H1 (cell line): ENCODE data around the gene CPM. TPM values are rescaled to one million over a fixed set of nuclear protein-coding genes. Genes with fewer than 3 reads are reported as not detected.

Experiments
- CTCF ChIA-PET: fragments of 300-600 bp; sonication (Branson Sonifier 250); formaldehyde crosslinking; loops from one replicate; lab custom pipeline; 2021; ENCODE audit not compliant: partially characterized antibody; lab: Charles Lee
- POLR2A ChIA-PET: fragments of 300-600 bp; sonication (Branson Sonifier 250); formaldehyde crosslinking; loops from one replicate; lab custom pipeline; 2021; ENCODE audit warnings: inconsistent platforms; ENCODE audit not compliant: partially characterized antibody; lab: Charles Lee
- DNase-seq, 2 experiments: peaks; one replicate each; pipeline versions ENCODE4 v3.0.0 to v3.0.0-alpha.2; 2010 to 2022; ENCODE audit warnings: low spot score in 2 of 2, low read depth in 1 of 2, mixed read lengths in 1 of 2
- FAIRE-seq: peaks from 2 replicates; lab custom pipeline; 2011; peaks lifted over from hg19 to GRCh38; lab: Jason Lieb, UNC
- H2AFZ ChIP-seq: 2 replicates; pipeline ENCODE4 v1.8.1; 2012; ENCODE audit warnings: low read length, inconsistent platforms
- H2AK5ac ChIP-seq: 2 replicates; pipeline ENCODE4 v1.6.1; 2013; ENCODE audit warnings: low read depth, low read length
- H2BK120ac ChIP-seq: replicated peaks from 2 replicates; pipeline ENCODE3; 2013; ENCODE audit warnings: low read depth, low read length, inconsistent platforms
- H2BK12ac ChIP-seq: 2 replicates; pipeline ENCODE4 v1.6.1; 2013; ENCODE audit warnings: low read depth, low read length
- H2BK15ac ChIP-seq: 2 replicates; pipeline ENCODE4 v1.6.1; 2013; ENCODE audit warnings: low read length
- H2BK20ac ChIP-seq: 2 replicates; pipeline ENCODE4 v1.6.1; 2013; ENCODE audit warnings: low read length
- H2BK5ac ChIP-seq: 2 replicates; pipeline ENCODE4 v1.6.1; 2013; ENCODE audit warnings: low read depth, low read length
- H3K14ac ChIP-seq: 2 replicates; pipeline ENCODE4 v1.6.1; 2013; ENCODE audit warnings: inconsistent platforms; ENCODE audit not compliant: insufficient read length
- H3K18ac ChIP-seq: 2 replicates; pipeline ENCODE4 v1.6.1; 2013; ENCODE audit warnings: low read length; ENCODE audit errors: extremely low read depth
- H3K23ac ChIP-seq: 2 replicates; pipeline ENCODE4 v1.6.1; 2013; ENCODE audit warnings: inconsistent platforms; ENCODE audit not compliant: insufficient read length
- H3K23me2 ChIP-seq: 2 replicates; pipeline ENCODE4 v1.6.1; 2013; ENCODE audit warnings: low read depth, low read length
- H3K27ac ChIP-seq: 2 replicates; pipeline ENCODE4 v1.6.1; 2011; ENCODE audit warnings: low read depth, low read length, inconsistent platforms
- H3K27me3 ChIP-seq, 4 experiments: replicated peaks in 1 of 4; 1 replicate in 1 of 4; 2 replicates in 3 of 4; pipeline versions ENCODE4 v1.6.1 to v1.8.1; 2011 to 2013; ENCODE audit warnings: low read length in 3 of 4, mild to moderate bottlenecking in 3 of 4, inconsistent platforms in 2 of 4, mixed read lengths in 2 of 4, moderate library complexity in 1 of 4; ENCODE audit not compliant: control insufficient read depth in 3 of 4, insufficient read depth in 3 of 4; ENCODE audit errors: extremely low read depth in 1 of 4
- H3K36me3 ChIP-seq, 4 experiments: 2 replicates each; pipeline versions ENCODE4 v1.6.1 to v1.8.1; 2011 to 2013; ENCODE audit warnings: mild to moderate bottlenecking in 4 of 4, low read length in 3 of 4, moderate library complexity in 2 of 4, control low read depth in 1 of 4, inconsistent platforms in 1 of 4; ENCODE audit not compliant: insufficient read depth in 4 of 4, control insufficient read depth in 2 of 4
- H3K4ac ChIP-seq: replicated peaks from 2 replicates; pipeline ENCODE3; 2013; ENCODE audit warnings: low read length, low read depth, mixed read lengths, inconsistent platforms; ENCODE audit not compliant: insufficient read length
- H3K4me1 ChIP-seq, 4 experiments: replicated peaks in 1 of 4; 1 replicate in 1 of 4; 2 replicates in 3 of 4; pipeline versions ENCODE4 v1.6.1 to v1.8.1; 2011 to 2013; ENCODE audit warnings: low read length in 3 of 4, inconsistent platforms in 2 of 4, mixed read lengths in 1 of 4; ENCODE audit not compliant: insufficient read depth in 4 of 4, control insufficient read depth in 3 of 4
- H3K4me2 ChIP-seq, 2 experiments: 2 replicates each; pipeline versions ENCODE4 v1.6.1 to v1.8.1; 2011 to 2013; ENCODE audit warnings: low read depth in 2 of 2, low read length in 2 of 2, control low read depth in 1 of 2, inconsistent platforms in 1 of 2, mild to moderate bottlenecking in 1 of 2; ENCODE audit not compliant: insufficient read depth in 1 of 2
- H3K4me3 ChIP-seq, 4 experiments: fragments of 200-600, 300-600 bp in 1 of 4; sonication (generic), shearing (Covaris generic), sonication (Bioruptor Twin) in 1 of 4; 2 replicates each; pipeline versions ENCODE4 v1.5.1 to v1.8.1; 2011 to 2016; ENCODE audit warnings: low read length in 4 of 4, low read depth in 3 of 4, control low read depth in 2 of 4, inconsistent platforms in 2 of 4, mild to moderate bottlenecking in 2 of 4, mixed read lengths in 1 of 4, moderate library complexity in 1 of 4; ENCODE audit not compliant: insufficient read depth in 2 of 4; ENCODE audit errors: extremely low read depth in 1 of 4
- H3K56ac ChIP-seq: replicated peaks from 2 replicates; pipeline ENCODE3; 2013; ENCODE audit warnings: low read depth, mild to moderate bottlenecking, mixed read lengths, low read length, inconsistent platforms; ENCODE audit not compliant: insufficient read length
- H3K79me1 ChIP-seq: 2 replicates; pipeline ENCODE4 v1.6.1; 2013; ENCODE audit warnings: low read depth, low read length, control low read depth
- H3K79me2 ChIP-seq, 2 experiments: 2 replicates each; pipeline versions ENCODE4 v1.6.1 to v1.8.1; 2012 to 2013; ENCODE audit warnings: low read length in 2 of 2, mild to moderate bottlenecking in 2 of 2, inconsistent platforms in 1 of 2; ENCODE audit not compliant: insufficient read depth in 2 of 2, control insufficient read depth in 1 of 2
- H3K9ac ChIP-seq, 4 experiments: replicated peaks in 1 of 4; 1 replicate in 1 of 4; 2 replicates in 3 of 4; pipeline versions ENCODE4 v1.6.1 to v1.8.1; 2011 to 2013; ENCODE audit warnings: low read depth in 3 of 4, low read length in 3 of 4, control low read depth in 2 of 4, mild to moderate bottlenecking in 2 of 4, moderate library complexity in 2 of 4, inconsistent platforms in 1 of 4; ENCODE audit errors: extremely low read depth in 1 of 4
- H3K9me3 ChIP-seq, 2 experiments: 2 replicates each; pipeline versions ENCODE4 v1.6.1 to v1.8.1; 2012 to 2013; ENCODE audit warnings: mild to moderate bottlenecking in 2 of 2, moderate library complexity in 2 of 2, control low read depth in 1 of 2, inconsistent platforms in 1 of 2, low read depth in 1 of 2, low read length in 1 of 2, mixed read lengths in 1 of 2; ENCODE audit not compliant: insufficient read depth in 2 of 2
- H4K20me1 ChIP-seq, 2 experiments: replicated peaks in 1 of 2; 2 replicates each; pipeline versions ENCODE3 to v1.8.1; 2011 to 2013; ENCODE audit warnings: inconsistent platforms in 2 of 2, low read length in 2 of 2, mild to moderate bottlenecking in 1 of 2; ENCODE audit not compliant: insufficient read depth in 2 of 2, control insufficient read depth in 1 of 2
- H4K5ac ChIP-seq: 2 replicates; pipeline ENCODE4 v1.6.1; 2013; ENCODE audit warnings: low read length, low read depth, mixed read lengths, inconsistent platforms; ENCODE audit not compliant: insufficient read length
- H4K8ac ChIP-seq: 2 replicates; pipeline ENCODE4 v1.8.0; 2013; ENCODE audit warnings: mild to moderate bottlenecking, moderate library complexity, low read length, inconsistent platforms; ENCODE audit not compliant: insufficient read depth; ENCODE audit errors: extremely low read depth
- H4K91ac ChIP-seq: replicated peaks from 2 replicates; pipeline ENCODE3; 2013; ENCODE audit warnings: low read length, mixed read lengths, inconsistent platforms; ENCODE audit not compliant: insufficient read length
- HDAC6 ChIP-seq: IDR thresholded peaks from one replicate; pipeline ENCODE4 v1.7.1; 2012; ENCODE audit warnings: low read depth, mild to moderate bottlenecking, inconsistent platforms, low read length, moderate library complexity
- NRF1 ChIP-seq: IDR thresholded peaks from 2 replicates; pipeline ENCODE4 v1.6.1; 2011; ENCODE audit warnings: mild to moderate bottlenecking, low read depth, low read length, improper control_type of control experiment
- RBBP5 ChIP-seq: IDR thresholded peaks from 2 replicates; pipeline ENCODE4 v1.7.1; 2012; ENCODE audit warnings: low read depth, mild to moderate bottlenecking, inconsistent platforms, low read length, moderate library complexity, borderline replicate concordance
- TAF7 ChIP-seq: optimal IDR thresholded peaks from 2 replicates; pipeline ENCODE3; 2011; ENCODE audit warnings: low read depth, mild to moderate bottlenecking, inconsistent platforms, low read length, moderate library complexity, borderline replicate concordance
- WGBS, 2 experiments: shearing (Covaris generic) in 1 of 2; methylation state at CpG; one replicate each; pipeline versions ENCODE4 v1.1.6 to v1.1.7; 2013 to 2015; ENCODE audit warnings: low lambda C conversion rate in 2 of 2, mixed read lengths in 2 of 2, inconsistent platforms in 1 of 2, low coverage in 1 of 2, missing lambda C conversion rate in 1 of 2; ENCODE audit not compliant: insufficient replicate concordance in 2 of 2, insufficient coverage in 1 of 2, insufficient read length in 1 of 2; ENCODE audit errors: extremely low coverage in 1 of 2, missing lambda C conversion rate in 1 of 2; 5-methylcytosine and 5-hydroxymethylcytosine counted together
- polyA plus RNA-seq, 7 experiments: library from polyadenylated mRNA; depleted of rRNA in 3 of 7; stranded (reverse) in 5 of 7; unstranded in 2 of 7; fragments of >200 nt in 5 of 7; fragments of 200-250 nt in 2 of 7; gene quantifications; 1 replicate in 5 of 7; 2 replicates in 1 of 7; 4 replicates in 1 of 7; pipeline versions ENCODE4 v1.2.1 to v1.2.3, GENCODE V29; 2011 to 2013; ENCODE audit warnings: missing spikeins in 2 of 7, mixed read lengths in 2 of 7
- total RNA-seq: library from RNA; stranded (reverse); fragmentation: NEBNext Ultra II Directional; extraction: Animal tissue kit (Norgen Biotek cat#: 25700); gene quantifications from 2 replicates; pipeline ENCODE4 v1.2.1, GENCODE V29; 2021

CPM gene
- total and polyA plus RNA-seq, 2 of the 8 experiments (the other 6 are each of a cell fraction or from before 2014, with no cell fraction given), result 0.33 to 3.1 TPM

GRCh38 chr12:68854078-68854468 is 78.9 kb downstream of the CPM start:
- H3K56ac ChIP-seq, result no peak overlapping the region
- no peaks in the 10 kb centered on the region for H3K79me1 ChIP-seq
- H3K23me2 ChIP-seq, result no peaks in the 10 kb centered on the region; the same call in 1 of the 2 replicates
- no peak overlapping the region for H4K5ac ChIP-seq
- H3K4ac ChIP-seq, result no peak overlapping the region
- no peak overlapping the region for H2AK5ac ChIP-seq
- H2BK15ac ChIP-seq, result no peak overlapping the region
- H3K18ac ChIP-seq, result no peak overlapping the region
- ChIA-PET POLR2A (interaction anchor here (0.6 to 2.1 kb wide), 3 partner anchors 9 to 41 kb away, joined by 3 to 10 read pairs (median 5); no protein-coding TSS in a partner anchor), CTCF (interaction anchor here (0.7 to 1.7 kb wide), 5 partner anchors 9 to 514 kb away, joined by 3 to 6 read pairs (median 4); no protein-coding TSS in a partner anchor)
- FAIRE-seq (no peak), DNase-seq (no peak)
- no peak overlapping the region for H4K91ac ChIP-seq
- H2BK12ac ChIP-seq, result no peak overlapping the region
- TF ChIP-seq RBBP5, result no peak
- TF ChIP-seq HDAC6, result no peak
- TF ChIP-seq NRF1, result no peak
- no peak for TF ChIP-seq TAF7
- H2BK20ac ChIP-seq, result no peak overlapping the region
- no peak overlapping the region for H3K23ac ChIP-seq
- no peaks in the 10 kb centered on the region for H3K79me2 ChIP-seq
- no peaks in the 10 kb centered on the region for H4K20me1 ChIP-seq
- H3K4me1 ChIP-seq, result no peaks in the 10 kb centered on the region
- H3K4me3 ChIP-seq, result no peak overlapping the region
- 63% methylated on average over 2 of the region's 2 CpGs; no CpG with 5 or more reads in 1 of the 2 experiments for WGBS, 2 experiments
- no peaks in the 10 kb centered on the region for H3K9me3 ChIP-seq
- H3K27me3 ChIP-seq, result no peaks in the 10 kb centered on the region
- no peak overlapping the region for H3K14ac ChIP-seq
- no peak overlapping the region for H2BK5ac ChIP-seq
- H3K27ac ChIP-seq, result no peak overlapping the region
- no peak overlapping the region for H2AFZ ChIP-seq
- H3K9ac ChIP-seq, result no peak overlapping the region
- no peak overlapping the region for H2BK120ac ChIP-seq
- H4K8ac ChIP-seq, result no peak overlapping the region
- H3K36me3 ChIP-seq, result no peaks in the 10 kb centered on the region
- H3K4me2 ChIP-seq, result no peak overlapping the region
